Astrocyte (in vitro differentiated cells and primary cell): ENCODE measurements around the gene NELFA. TPM values are rescaled to one million over a fixed set of nuclear protein-coding genes. Genes with fewer than 3 reads are reported as not detected.

ENCODE experiments used
- DNase-seq: peaks from one replicate; pipeline ENCODE4 v3.0.0-alpha.2; 2010; ENCODE audit warnings: low read depth
- FAIRE-seq: peaks from 2 replicates; lab custom pipeline; 2011; peaks lifted over from hg19 to GRCh38; lab: Jason Lieb, UNC
- H2AFZ ChIP-seq: 2 replicates; pipeline ENCODE4 v1.6.0; 2012; ENCODE audit warnings: low read depth, low read length, inconsistent platforms
- H3K27ac ChIP-seq: 2 replicates; pipeline ENCODE4 v1.5.1; 2011; ENCODE audit warnings: low read depth, low read length, inconsistent platforms
- H3K27me3 ChIP-seq: 2 replicates; pipeline ENCODE4 v1.6.0; 2011; ENCODE audit warnings: low read length, inconsistent platforms; ENCODE audit not compliant: insufficient read depth
- H3K36me3 ChIP-seq: 2 replicates; pipeline ENCODE4 v1.5.1; 2011; ENCODE audit warnings: low read length, inconsistent platforms; ENCODE audit not compliant: insufficient read depth
- H3K4me1 ChIP-seq: 2 replicates; pipeline ENCODE4 v1.5.1; 2011; ENCODE audit warnings: low read length, inconsistent platforms; ENCODE audit not compliant: insufficient read depth
- H3K4me2 ChIP-seq: 2 replicates; pipeline ENCODE4 v1.6.0; 2012; ENCODE audit warnings: low read length, inconsistent platforms
- H3K4me3 ChIP-seq: 2 replicates; pipeline ENCODE4 v1.5.1; 2011; ENCODE audit warnings: low read depth, mild to moderate bottlenecking, low read length, inconsistent platforms; ENCODE audit not compliant: insufficient read depth
- H3K79me2 ChIP-seq: 2 replicates; pipeline ENCODE4 v1.6.0; 2012; ENCODE audit warnings: mild to moderate bottlenecking, low read length, inconsistent platforms; ENCODE audit not compliant: insufficient read depth
- H3K9ac ChIP-seq: 2 replicates; pipeline ENCODE4 v1.6.0; 2012; ENCODE audit warnings: mild to moderate bottlenecking, low read length, inconsistent platforms
- H3K9me3 ChIP-seq: 2 replicates; pipeline ENCODE4 v1.5.1; 2012; ENCODE audit warnings: low read depth, mild to moderate bottlenecking, low read length, inconsistent platforms; ENCODE audit not compliant: insufficient read depth
- H4K20me1 ChIP-seq: 2 replicates; pipeline ENCODE4 v1.6.0; 2012; ENCODE audit warnings: low read length, inconsistent platforms; ENCODE audit not compliant: insufficient read depth
- H3K27ac Mint-ChIP-seq: one replicate; pipeline ENCODE4 v1.8.0; 2021; ENCODE audit warnings: mild to moderate bottlenecking, mixed read lengths; ENCODE audit not compliant: unreplicated experiment
- H3K27me3 Mint-ChIP-seq: one replicate; pipeline ENCODE4 v1.8.0; 2021; ENCODE audit warnings: low read depth, mixed read lengths; ENCODE audit not compliant: unreplicated experiment
- H3K36me3 Mint-ChIP-seq: one replicate; pipeline ENCODE4 v1.8.0; 2021; ENCODE audit warnings: low read depth, mixed read lengths; ENCODE audit not compliant: unreplicated experiment
- H3K4me1 Mint-ChIP-seq: one replicate; pipeline ENCODE4 v1.8.0; 2021; ENCODE audit warnings: low read depth, mixed read lengths; ENCODE audit not compliant: unreplicated experiment
- H3K4me3 Mint-ChIP-seq: one replicate; pipeline ENCODE4 v1.8.0; 2021; ENCODE audit warnings: mild to moderate bottlenecking, moderate library complexity, mixed read lengths; ENCODE audit not compliant: unreplicated experiment
- H3K9me3 Mint-ChIP-seq: one replicate; pipeline ENCODE4 v1.8.0; 2021; ENCODE audit warnings: mild to moderate bottlenecking, mixed read lengths; ENCODE audit not compliant: unreplicated experiment
- CTCF ChIP-seq: IDR thresholded peaks from 2 replicates; pipeline ENCODE4 v1.5.1; 2011; ENCODE audit warnings: low read depth, mild to moderate bottlenecking, inconsistent platforms, low read length, moderate library complexity; ENCODE audit not compliant: insufficient read depth
- EZH2 ChIP-seq: IDR thresholded peaks from 2 replicates; pipeline ENCODE4 v1.6.1; 2012; ENCODE audit warnings: mild to moderate bottlenecking, low read length, inconsistent platforms; ENCODE audit not compliant: insufficient read depth
- total RNA-seq: library from RNA; stranded (reverse); gene quantifications from 2 replicates; pipeline ENCODE4 v1.2.1, GENCODE V29; 2021

Gene NELFA
- total RNA-seq, 1 donor from 2014 or later: 24.5 TPM

- no peak overlapping the region for H3K9ac ChIP-seq
- H3K79me2 ChIP-seq: peaks cover 21% of the 10 kb centered on the region
- peaks cover 6% of the 10 kb centered on the region for H3K36me3 Mint-ChIP-seq
- no peaks in the 10 kb centered on the region for H3K9me3 ChIP-seq
- no peak overlapping the region for H3K27ac ChIP-seq
- H3K4me1 ChIP-seq: no peaks in the 10 kb centered on the region
- peaks cover 22% of the 10 kb centered on the region for H3K36me3 ChIP-seq
- TF ChIP-seq EZH2: no peak
- no peaks in the 10 kb centered on the region for H3K27me3 ChIP-seq
- H2AFZ ChIP-seq: no peak overlapping the region
- no peak overlapping the region for H3K4me3 ChIP-seq
- H3K4me2 ChIP-seq: no peak overlapping the region
- H3K27ac Mint-ChIP-seq: no peak overlapping the region
- DNase-seq (no peak), FAIRE-seq (no peak)
- peaks cover 11% of the 10 kb centered on the region for H4K20me1 ChIP-seq
- H3K9me3 Mint-ChIP-seq: no peaks in the 10 kb centered on the region
- H3K4me1 Mint-ChIP-seq: no peaks in the 10 kb centered on the region
- no peak overlapping the region for H3K4me3 Mint-ChIP-seq
- no peaks in the 10 kb centered on the region for H3K27me3 Mint-ChIP-seq
Measured at GRCh38 chr4:1952719-1953118, 56.1 kb downstream of the NELFA start.

GRCh38 chr4:1952058-1952700, 56.6 kb downstream of the NELFA start:
- Histone ChIP-seq H4K20me1 (peaks cover 13% of the 10 kb centered on the region), H3K79me2 (peaks cover 21% of the 10 kb centered on the region), H3K4me1 (no peaks in the 10 kb centered on the region), H2AFZ (no peak overlapping the region), H3K27me3 (no peaks in the 10 kb centered on the region), H3K4me2 (no peak overlapping the region), H3K27ac (no peak overlapping the region), H3K9me3 (no peaks in the 10 kb centered on the region), H3K9ac (no peak overlapping the region), H3K4me3 (no peak overlapping the region), H3K36me3 (peaks cover 22% of the 10 kb centered on the region)
- H3K4me1 Mint-ChIP-seq: no peaks in the 10 kb centered on the region
- H3K4me3 Mint-ChIP-seq: no peak overlapping the region
- peaks cover 6% of the 10 kb centered on the region for H3K36me3 Mint-ChIP-seq
- TF ChIP-seq EZH2 (no peak), CTCF (no peak)
- no peaks in the 10 kb centered on the region for H3K27me3 Mint-ChIP-seq
- DNase-seq (no peak), FAIRE-seq (no peak)
- no peak overlapping the region for H3K27ac Mint-ChIP-seq
- no peaks in the 10 kb centered on the region for H3K9me3 Mint-ChIP-seq

- H2AFZ ChIP-seq: no peak overlapping the region
- no peak for DNase-seq
- Mint-ChIP-seq H3K4me3 (no peak overlapping the region), H3K9me3 (no peaks in the 10 kb centered on the region), H3K27me3 (no peaks in the 10 kb centered on the region), H3K4me1 (no peaks in the 10 kb centered on the region), H3K27ac (no peak overlapping the region), H3K36me3 (peaks cover 6% of the 10 kb centered on the region)
- peaks cover 20% of the 10 kb centered on the region for H3K79me2 ChIP-seq
- TF ChIP-seq CTCF: no peak
- TF ChIP-seq EZH2: no peak
- H3K9ac ChIP-seq: no peak overlapping the region
- FAIRE-seq: no peak
- H3K27ac ChIP-seq: no peak overlapping the region
- H3K4me2 ChIP-seq: no peak overlapping the region
- no peaks in the 10 kb centered on the region for H3K9me3 ChIP-seq
- H4K20me1 ChIP-seq: peaks cover 13% of the 10 kb centered on the region
- H3K36me3 ChIP-seq: peaks cover 15% of the 10 kb centered on the region
- no peaks in the 10 kb centered on the region for H3K4me1 ChIP-seq
- no peaks in the 10 kb centered on the region for H3K27me3 ChIP-seq
- H3K4me3 ChIP-seq: no peak overlapping the region
Measured at GRCh38 chr4:1950369-1950768, 58.4 kb downstream of the NELFA start.
